Naive thymus-derived CD4-positive, alpha-beta T cell (primary cell): ENCODE results near the gene FOXD1. TPM values are rescaled to one million over a fixed set of nuclear protein-coding genes. Genes with fewer than 3 reads are reported as not detected.

Experiments used
- ATAC-seq: fragments of 150-1000 bp; cut with Tn5 transposase; 2 replicates; pipeline ENCODE4 v1.10.0; 2021; ENCODE audit warnings: mild to moderate bottlenecking, moderate library complexity
- CTCF ChIA-PET: fragments of 350-600 bp; sonication (Branson Sonifier 250); formaldehyde crosslinking; loops from one replicate; lab custom pipeline; 2021; ENCODE audit warnings: antibody characterized with exemption; lab: Charles Lee
- POLR2A ChIA-PET: fragments of 350-600 bp; sonication (Branson Sonifier 250); formaldehyde crosslinking; loops from one replicate; lab custom pipeline; 2021; ENCODE audit warnings: antibody characterized with exemption, inconsistent platforms; lab: Charles Lee
- DNase-seq, 9 donors: peaks; one replicate each; pipeline versions ENCODE4 v3.0.0 to v3.0.0-alpha.2; 2020 to 2022; ENCODE audit warnings: mixed read lengths in 1 of 9
- H3K27ac ChIP-seq: one replicate; pipeline ENCODE4 v1.7.0; 2013; ENCODE audit warnings: mild to moderate bottlenecking, low read depth, low read length, moderate library complexity
- H3K27me3 ChIP-seq, 2 donors: one replicate each; pipeline ENCODE4 v1.7.0; 2013; ENCODE audit warnings: low read length in 2 of 2, mild to moderate bottlenecking in 2 of 2, moderate library complexity in 2 of 2; ENCODE audit not compliant: control insufficient read depth in 2 of 2, insufficient read depth in 2 of 2
- H3K36me3 ChIP-seq, 3 experiments: 1 replicate in 2 of 3; 2 replicates in 1 of 3; pipeline ENCODE4 v1.7.0; 2013; ENCODE audit warnings: low read length in 3 of 3, mild to moderate bottlenecking in 3 of 3, moderate library complexity in 1 of 3; ENCODE audit not compliant: insufficient read depth in 3 of 3, control insufficient read depth in 2 of 3
- H3K4me1 ChIP-seq, 2 donors: one replicate each; pipeline ENCODE4 v1.7.0; 2013; ENCODE audit warnings: low read length in 2 of 2, mild to moderate bottlenecking in 2 of 2, moderate library complexity in 1 of 2; ENCODE audit not compliant: control insufficient read depth in 2 of 2, insufficient read depth in 2 of 2
- H3K4me3 ChIP-seq: 2 replicates; pipeline ENCODE4 v1.7.0; 2013; ENCODE audit warnings: mild to moderate bottlenecking, low read length
- H3K9me3 ChIP-seq, 3 experiments: 1 replicate in 2 of 3; 2 replicates in 1 of 3; pipeline ENCODE4 v1.7.0; 2013; ENCODE audit warnings: low read length in 3 of 3; ENCODE audit not compliant: control insufficient read depth in 2 of 3
- H3K27ac Mint-ChIP-seq, 9 donors: one replicate each; pipeline ENCODE4 v1.8.0; 2020 to 2022; ENCODE audit warnings: mixed read lengths in 9 of 9, mild to moderate bottlenecking in 8 of 9, moderate library complexity in 5 of 9, inconsistent platforms in 2 of 9
- H3K27me3 Mint-ChIP-seq, 5 donors: one replicate each; pipeline ENCODE4 v1.8.0; 2021 to 2022; ENCODE audit warnings: mixed read lengths in 5 of 5, mild to moderate bottlenecking in 1 of 5
- H3K36me3 Mint-ChIP-seq, 5 donors: one replicate each; pipeline ENCODE4 v1.8.0; 2020 to 2022; ENCODE audit warnings: mixed read lengths in 5 of 5, mild to moderate bottlenecking in 3 of 5, inconsistent platforms in 1 of 5
- H3K4me1 Mint-ChIP-seq, 7 donors: one replicate each; pipeline ENCODE4 v1.8.0; 2020 to 2022; ENCODE audit warnings: mixed read lengths in 7 of 7, mild to moderate bottlenecking in 3 of 7, inconsistent platforms in 1 of 7
- H3K4me3 Mint-ChIP-seq, 10 donors: one replicate each; pipeline ENCODE4 v1.8.0; 2020 to 2022; ENCODE audit warnings: mild to moderate bottlenecking in 10 of 10, mixed read lengths in 10 of 10, moderate library complexity in 6 of 10, inconsistent platforms in 2 of 10
- H3K9me3 Mint-ChIP-seq, 11 donors: one replicate each; pipeline ENCODE4 v1.8.0; 2020 to 2022; ENCODE audit warnings: mixed read lengths in 11 of 11, mild to moderate bottlenecking in 4 of 11, inconsistent platforms in 1 of 11, moderate library complexity in 1 of 11
- intact Hi-C, 2 donors: fragments of 100-400 bp; cut with micrococcal nuclease; formaldehyde crosslinking; loops; one replicate each; pipeline ENCODE4 v1.15.1; 2023
- polyA plus RNA-seq, 2 donors: library from polyadenylated mRNA; unstranded; fragments of 300-500 nt; fragmentation: Illumina TruSeq; gene quantifications; one replicate each; pipeline ENCODE4 v1.2.3, GENCODE V29; 2021
- total RNA-seq, 6 experiments: library from RNA in 5 of 6; stranded (reverse) in 5 of 6; gene quantifications; 1 replicate in 5 of 6; 2 replicates in 1 of 6; pipeline ENCODE4 v1.2.3 and lab custom pipeline; 2021 to 2026

The FOXD1 gene
- total and polyA plus RNA-seq, 7 experiments from 2014 or later = 0.16 to 0.32 TPM; not detected in 5

- Mint-ChIP-seq H3K27ac (peak overlapping the region in 1 of 9 donors; percentile 42), H3K4me1 (no peaks in the 10 kb centered on the region), H3K27me3 (peaks cover 14 to 47% (median 25%) of the 10 kb centered on the region in 5 donors), H3K9me3 (no peaks in the 10 kb centered on the region), H3K4me3 (no peak overlapping the region), H3K36me3 (peaks cover 0 to 7% (median 0%) of the 10 kb centered on the region in 5 donors)
- no peak overlapping the region for H3K27ac ChIP-seq
- intact Hi-C loops = no loop called here
- H3K36me3 ChIP-seq = no peaks in the 10 kb centered on the region
- DNase-seq = no peak
- H3K4me3 ChIP-seq = no peak overlapping the region
- ChIA-PET POLR2A (interaction anchor here (0.7 to 1.0 kb wide), 3 partner anchors 12 to 53 kb away, joined by 3 to 5 read pairs (median 4); partner anchors contain the start of gene BTF3), CTCF (interaction anchor here (0.6 kb wide), 2 partner anchors 18 to 1957 kb away, joined by 3 read pairs; no protein-coding TSS in a partner anchor)
- peaks cover 0 to 2% of the 10 kb centered on the region in 2 donors for H3K27me3 ChIP-seq
- H3K9me3 ChIP-seq = no peaks in the 10 kb centered on the region
- no peaks in the 10 kb centered on the region for H3K4me1 ChIP-seq
- no peak for ATAC-seq
Observed at GRCh38 chr5:73486119-73486899, 37.7 kb upstream of the FOXD1 start.

- Histone ChIP-seq H3K27me3 (peaks cover 0 to 2% of the 10 kb centered on the region in 2 donors), H3K27ac (no peak overlapping the region), H3K9me3 (no peaks in the 10 kb centered on the region), H3K4me3 (no peak overlapping the region), H3K4me1 (no peaks in the 10 kb centered on the region), H3K36me3 (no peaks in the 10 kb centered on the region)
- no peak for DNase-seq
- ChIA-PET POLR2A (no interaction called here), CTCF (no interaction called here)
- no peak for ATAC-seq
- peaks cover 12 to 45% (median 25%) of the 10 kb centered on the region in 5 donors for H3K27me3 Mint-ChIP-seq
- H3K27ac Mint-ChIP-seq = no peak overlapping the region
- intact Hi-C loops = no loop called here
- no peak overlapping the region for H3K4me3 Mint-ChIP-seq
- H3K4me1 Mint-ChIP-seq = no peaks in the 10 kb centered on the region
- H3K9me3 Mint-ChIP-seq = no peaks in the 10 kb centered on the region
- H3K36me3 Mint-ChIP-seq = peaks cover 0 to 7% (median 0%) of the 10 kb centered on the region in 5 donors
Observed at GRCh38 chr5:73485715-73486114, 37.1 kb upstream of the FOXD1 start.

- POLR2A ChIA-PET = no interaction called here
- Mint-ChIP-seq H3K27me3 (peaks cover 20 to 45% (median 30%) of the 10 kb centered on the region in 5 donors), H3K4me3 (no peak overlapping the region), H3K9me3 (no peaks in the 10 kb centered on the region), H3K36me3 (peaks cover 0 to 7% (median 0%) of the 10 kb centered on the region in 5 donors), H3K27ac (peak overlapping the region in 1 of 9 donors; percentile 6), H3K4me1 (no peaks in the 10 kb centered on the region)
- CTCF ChIA-PET = no interaction called here
- intact Hi-C loops = no loop called here
- no peak for ATAC-seq
- DNase-seq = no peak
- Histone ChIP-seq H3K9me3 (no peaks in the 10 kb centered on the region), H3K27me3 (peaks cover 0 to 2% of the 10 kb centered on the region in 2 donors), H3K27ac (no peak overlapping the region), H3K36me3 (no peaks in the 10 kb centered on the region), H3K4me3 (no peak overlapping the region), H3K4me1 (no peaks in the 10 kb centered on the region)
Observed at GRCh38 chr5:73484511-73484910, 35.9 kb upstream of the FOXD1 start.

- Mint-ChIP-seq H3K27ac (no peak overlapping the region), H3K4me1 (no peaks in the 10 kb centered on the region), H3K36me3 (peaks cover 0 to 7% (median 0%) of the 10 kb centered on the region in 5 donors), H3K9me3 (no peaks in the 10 kb centered on the region), H3K4me3 (no peak overlapping the region), H3K27me3 (peaks cover 19 to 44% (median 30%) of the 10 kb centered on the region in 5 donors)
- ChIA-PET CTCF (no interaction called here), POLR2A (interaction anchor here (0.7 kb wide), 1 partner anchor 27 kb away, joined by 3 read pairs; no protein-coding TSS in a partner anchor)
- intact Hi-C loops = no loop called here
- Histone ChIP-seq H3K4me3 (no peak overlapping the region), H3K36me3 (no peaks in the 10 kb centered on the region), H3K9me3 (no peaks in the 10 kb centered on the region), H3K4me1 (no peaks in the 10 kb centered on the region), H3K27me3 (peaks cover 0 to 2% of the 10 kb centered on the region in 2 donors), H3K27ac (no peak overlapping the region)
- DNase-seq = no peak
- no peak for ATAC-seq
Observed at GRCh38 chr5:73483676-73484075, 35.1 kb upstream of the FOXD1 start.

GRCh38 chr5:73482383-73483136, 34.0 kb upstream of the FOXD1 start:
- POLR2A ChIA-PET = interaction anchor here (0.7 kb wide), 1 partner anchor 26 kb away, joined by 3 read pairs; no protein-coding TSS in a partner anchor

GRCh38 chr5:73480500-73480899, 31.9 kb upstream of the FOXD1 start:
- Histone ChIP-seq H3K4me1 (no peaks in the 10 kb centered on the region), H3K9me3 (no peaks in the 10 kb centered on the region), H3K27ac (no peak overlapping the region), H3K27me3 (peaks cover 0 to 4% of the 10 kb centered on the region in 2 donors), H3K36me3 (no peaks in the 10 kb centered on the region), H3K4me3 (no peak overlapping the region)
- POLR2A ChIA-PET = no interaction called here
- no peak overlapping the region for H3K4me3 Mint-ChIP-seq
- CTCF ChIA-PET = no interaction called here
- peaks cover 8 to 38% (median 28%) of the 10 kb centered on the region in 5 donors for H3K27me3 Mint-ChIP-seq
- no peaks in the 10 kb centered on the region for H3K4me1 Mint-ChIP-seq
- H3K36me3 Mint-ChIP-seq = no peaks in the 10 kb centered on the region
- H3K27ac Mint-ChIP-seq = no peak overlapping the region
- no peak for DNase-seq
- H3K9me3 Mint-ChIP-seq = no peaks in the 10 kb centered on the region
- intact Hi-C loops = no loop called here
- ATAC-seq = no peak

More at GRCh38 chr5:73482383-73483136, 34.0 kb upstream of the FOXD1 start:
- ATAC-seq = no peak
- Mint-ChIP-seq H3K27ac (no peak overlapping the region), H3K4me3 (no peak overlapping the region), H3K36me3 (peaks cover 0 to 7% (median 0%) of the 10 kb centered on the region in 5 donors), H3K27me3 (peaks cover 22 to 42% (median 39%) of the 10 kb centered on the region in 5 donors), H3K4me1 (no peaks in the 10 kb centered on the region), H3K9me3 (no peaks in the 10 kb centered on the region)
- no peaks in the 10 kb centered on the region for H3K27me3 ChIP-seq
- no peak for DNase-seq
- CTCF ChIA-PET = no interaction called here
- no peaks in the 10 kb centered on the region for H3K4me1 ChIP-seq
- intact Hi-C loops = no loop called here
- no peaks in the 10 kb centered on the region for H3K9me3 ChIP-seq
- no peak overlapping the region for H3K4me3 ChIP-seq
- H3K36me3 ChIP-seq = no peaks in the 10 kb centered on the region
- no peak overlapping the region for H3K27ac ChIP-seq
